Sigmoid colon (tissue), 7 donors: ENCODE measurements around the gene CSTPP1. TPM values are rescaled to one million over a fixed set of nuclear protein-coding genes. Genes with fewer than 3 reads are reported as not detected.

ENCODE experiments used
- DNase-seq: peaks from one replicate; pipeline ENCODE4 v3.0.0-alpha.2; 2019
- H3K27ac ChIP-seq, 4 donors: fragments of 200-600 bp; sonication (generic); one replicate each; pipeline ENCODE4 v1.5.1; 2016 to 2019; ENCODE audit warnings: mild to moderate bottlenecking in 1 of 4
- H3K27me3 ChIP-seq, 3 donors: fragments of 200-600 bp; sonication (generic); one replicate each; pipeline ENCODE4 v1.5.1; 2019; ENCODE audit warnings: mild to moderate bottlenecking in 1 of 3
- H3K36me3 ChIP-seq, 4 donors: fragments of 200-600 bp; sonication (generic); one replicate each; pipeline ENCODE4 v1.5.1; 2016 to 2019
- H3K4me1 ChIP-seq, 4 donors: fragments of 200-600 bp; sonication (generic); one replicate each; pipeline ENCODE4 v1.5.1; 2017 to 2019
- H3K4me3 ChIP-seq, 4 donors: fragments of 200-600 bp; sonication (generic); one replicate each; pipeline ENCODE4 v1.5.1; 2017 to 2019; ENCODE audit warnings: mild to moderate bottlenecking in 2 of 4, moderate library complexity in 1 of 4
- H3K9me3 ChIP-seq, 4 donors: fragments of 200-600 bp in 3 of 4; sonication (generic) in 3 of 4; one replicate each; pipeline versions ENCODE4 v1.5.1 to v1.6.1; 2013 to 2019
- CTCF ChIP-seq, 4 experiments: fragments of 450-650 bp in 3 of 4; fragments of 200-600 bp in 1 of 4; IDR thresholded peaks; one replicate each; pipeline ENCODE4 v1.5.1; 2016 to 2019; ENCODE audit warnings: antibody characterized with exemption in 4 of 4, mild to moderate bottlenecking in 3 of 4, moderate library complexity in 2 of 4
- EP300 ChIP-seq, 4 donors: sonication (generic); formaldehyde crosslinking; IDR thresholded peaks; one replicate each; pipeline ENCODE4 v1.6.1; 2017; ENCODE audit warnings: antibody characterized with exemption in 4 of 4
- POLR2A ChIP-seq, 2 donors: fragments of 450-650 bp; IDR thresholded peaks; one replicate each; pipeline ENCODE4 v1.6.1; 2016; ENCODE audit warnings: antibody characterized with exemption in 2 of 2, mild to moderate bottlenecking in 2 of 2, moderate library complexity in 2 of 2
- POLR2AphosphoS5 ChIP-seq, 4 donors: sonication (generic); formaldehyde crosslinking; IDR thresholded peaks; one replicate each; pipeline ENCODE4 v1.6.1; 2017; ENCODE audit warnings: antibody characterized with exemption in 4 of 4
- WGBS, 2 donors: extraction: QIAGEN DNeasy Blood & Tissue Kit; methylation state at CpG; one replicate each; pipeline ENCODE4 v1.1.7; 2013; 5-methylcytosine and 5-hydroxymethylcytosine counted together
- intact Hi-C: fragments of 100-400 bp; cut with DNase I; formaldehyde crosslinking; loops from one replicate; pipeline ENCODE4 v1.15.1; 2023
- polyA plus RNA-seq, 3 donors: library from polyadenylated mRNA; stranded (reverse); fragments of 200-250 nt; gene quantifications; one replicate each; pipeline ENCODE4 v1.2.3, GENCODE V29; 2013
- total RNA-seq, 4 donors: library from RNA; depleted of rRNA; stranded (reverse); fragments of >200 nt; gene quantifications; one replicate each; pipeline ENCODE4 v1.1.0, GENCODE V29; 2016
- donor health status: healthy with polysubstance abuse.
- donor health status: Bipolar disorder and iron deficiency.
- donor health status: healthy.

The CSTPP1 gene
- total and polyA plus RNA-seq, 7 donors, result 12.9 to 29.4 (median 22.8) TPM

- DNase-seq, result no peak
- intact Hi-C loops, result no loop called here
- Histone ChIP-seq H3K27ac (no peak overlapping the region), H3K4me3 (no peak overlapping the region), H3K27me3 (no peaks in the 10 kb centered on the region), H3K9me3 (no peaks in the 10 kb centered on the region), H3K36me3 (no peaks in the 10 kb centered on the region), H3K4me1 (peaks cover 0 to 6% (median 0%) of the 10 kb centered on the region in 4 donors)
- TF ChIP-seq POLR2A (IDR thresholded peaks at IDR 0.05), result no peak
- TF ChIP-seq EP300 (IDR thresholded peaks at IDR 0.05), result no peak
- TF ChIP-seq POLR2AphosphoS5 (IDR thresholded peaks at IDR 0.05), result no peak
- TF ChIP-seq CTCF (IDR thresholded peaks at IDR 0.05), result no peak
Observed at GRCh38 chr11:47099918-47100315, 163.4 kb downstream of the CSTPP1 start.

DNA sequence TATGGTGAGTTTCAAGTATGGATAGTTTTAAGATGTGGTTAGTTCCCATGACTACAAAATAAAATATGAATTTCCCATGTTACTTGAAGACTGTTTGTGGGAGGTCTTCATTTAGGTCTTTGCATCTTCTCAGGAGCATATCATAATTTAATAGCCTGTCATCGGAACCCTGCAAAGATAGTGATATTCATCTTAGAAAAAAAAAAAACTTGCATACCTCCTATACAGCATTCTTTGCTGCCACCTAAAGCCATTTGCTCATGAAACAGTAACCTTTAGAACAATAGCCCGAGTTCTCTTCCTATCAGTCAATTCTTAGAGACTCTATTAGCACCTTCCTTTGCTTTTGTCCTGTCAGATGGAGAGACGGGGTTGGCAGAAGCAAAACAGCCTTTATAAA is 164.8 kb downstream of the CSTPP1 start:
- Histone ChIP-seq H3K4me1 (peaks cover 0 to 6% (median 1%) of the 10 kb centered on the region in 4 donors), H3K4me3 (no peak overlapping the region), H3K9me3 (no peaks in the 10 kb centered on the region), H3K27me3 (no peaks in the 10 kb centered on the region), H3K36me3 (no peaks in the 10 kb centered on the region), H3K27ac (no peak overlapping the region)
- intact Hi-C loops, result no loop called here
- WGBS, 2 donors, result 78 to 86% methylated on average over 3 of the region's 3 CpGs
- DNase-seq, result no peak
- no peak for TF ChIP-seq POLR2A (IDR thresholded peaks at IDR 0.05)
- TF ChIP-seq EP300 (IDR thresholded peaks at IDR 0.05), result no peak
- TF ChIP-seq CTCF (IDR thresholded peaks at IDR 0.05), result no peak
- no peak for TF ChIP-seq POLR2AphosphoS5 (IDR thresholded peaks at IDR 0.05)

DNA sequence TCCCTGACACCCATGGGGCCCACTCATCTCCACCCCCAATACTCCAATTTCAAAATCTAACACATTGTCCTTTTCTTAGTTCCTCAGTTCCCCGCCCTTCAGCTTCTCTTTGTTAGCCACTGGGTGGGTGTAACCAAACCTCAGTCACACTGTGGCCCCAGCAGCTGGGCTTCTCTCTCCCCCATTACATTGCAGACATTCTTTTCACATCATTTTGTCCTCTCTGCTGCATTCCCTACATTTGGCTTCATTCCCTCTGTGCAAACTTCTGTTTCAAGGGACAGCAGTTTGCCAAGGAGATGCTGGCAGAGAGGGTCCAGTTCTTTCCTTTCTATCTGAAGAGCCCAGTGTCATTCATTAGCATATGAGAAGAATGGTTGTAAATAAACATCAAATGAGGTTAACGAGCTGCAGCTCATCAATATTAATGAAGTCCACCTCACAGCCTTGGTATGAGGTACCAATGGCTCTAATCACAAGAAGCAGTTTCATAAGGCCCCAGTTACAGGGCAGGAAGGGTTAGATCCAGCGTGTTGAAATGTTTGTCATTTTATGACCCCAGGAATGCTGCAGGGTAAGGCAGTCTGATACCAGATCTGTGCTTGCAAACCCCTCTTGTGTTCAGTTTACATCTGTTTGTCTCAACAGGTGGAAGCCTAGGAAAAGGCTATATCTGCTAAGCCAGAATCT is 167.8 kb downstream of the CSTPP1 start:
- 49 to 70% methylated on average over 3 of the region's 3 CpGs for WGBS, 2 donors
- DNase-seq, result no peak

DNA sequence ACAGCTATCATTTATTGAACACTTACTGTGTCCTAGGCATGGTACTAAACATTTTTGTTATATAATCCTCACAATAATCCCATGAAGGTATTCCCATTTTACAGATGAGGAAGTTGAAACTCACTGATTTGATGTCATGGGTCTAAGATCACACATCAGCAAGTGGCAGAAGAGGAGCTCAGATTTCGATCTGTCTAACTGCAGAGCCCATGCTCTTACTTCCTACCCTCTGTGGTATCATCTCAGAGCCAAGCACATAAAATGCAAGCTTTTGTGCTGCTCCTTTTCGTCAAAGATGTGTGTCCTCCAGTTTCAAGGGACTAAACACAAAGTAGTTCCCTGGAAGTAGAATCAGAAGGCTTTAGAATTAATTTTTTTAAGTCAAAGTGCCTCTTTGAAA is 169.0 kb downstream of the CSTPP1 start:
- Histone ChIP-seq H3K4me3 (no peak overlapping the region), H3K27ac (no peak overlapping the region), H3K4me1 (peaks cover 0 to 8% (median 3%) of the 10 kb centered on the region in 4 donors), H3K36me3 (no peaks in the 10 kb centered on the region), H3K27me3 (no peaks in the 10 kb centered on the region), H3K9me3 (no peaks in the 10 kb centered on the region)
- intact Hi-C loops, result no loop called here
- WGBS, 2 donors, result 38 to 64% methylated on average over 2 of the region's 2 CpGs
- no peak for DNase-seq
- no peak for TF ChIP-seq POLR2AphosphoS5 (IDR thresholded peaks at IDR 0.05)
- TF ChIP-seq EP300 (IDR thresholded peaks at IDR 0.05), result no peak
- no peak for TF ChIP-seq CTCF (IDR thresholded peaks at IDR 0.05)
- TF ChIP-seq POLR2A (IDR thresholded peaks at IDR 0.05), result no peak

More for the DNA sequence above, 167.8 kb downstream of the CSTPP1 start:
- TF ChIP-seq POLR2AphosphoS5 (IDR thresholded peaks at IDR 0.05) (no peak), CTCF (IDR thresholded peaks at IDR 0.05) (no peak), POLR2A (IDR thresholded peaks at IDR 0.05) (no peak), EP300 (IDR thresholded peaks at IDR 0.05) (no peak)
- intact Hi-C loops, result no loop called here
- no peaks in the 10 kb centered on the region for H3K9me3 ChIP-seq
- peaks cover 0 to 8% (median 3%) of the 10 kb centered on the region in 4 donors for H3K4me1 ChIP-seq
- no peaks in the 10 kb centered on the region for H3K27me3 ChIP-seq
- no peak overlapping the region for H3K27ac ChIP-seq
- H3K36me3 ChIP-seq, result no peaks in the 10 kb centered on the region
- H3K4me3 ChIP-seq, result no peak overlapping the region

GRCh38 chr11:47105974-47106373 is 169.4 kb downstream of the CSTPP1 start:
- WGBS, 2 donors, result 22 to 71% methylated on average over 3 of the region's 3 CpGs
- H3K9me3 ChIP-seq, result no peaks in the 10 kb centered on the region
- H3K4me1 ChIP-seq, result peaks cover 0 to 8% (median 3%) of the 10 kb centered on the region in 4 donors
- TF ChIP-seq CTCF (IDR thresholded peaks at IDR 0.05), result no peak
- no peak for TF ChIP-seq EP300 (IDR thresholded peaks at IDR 0.05)
- no peak for TF ChIP-seq POLR2AphosphoS5 (IDR thresholded peaks at IDR 0.05)
- TF ChIP-seq POLR2A (IDR thresholded peaks at IDR 0.05), result no peak
- intact Hi-C loops, result no loop called here
- DNase-seq, result no peak
- no peak overlapping the region for H3K27ac ChIP-seq
- no peaks in the 10 kb centered on the region for H3K27me3 ChIP-seq
- no peaks in the 10 kb centered on the region for H3K36me3 ChIP-seq
- no peak overlapping the region for H3K4me3 ChIP-seq
